ENCODE measurements around the gene RAMP3.

RAMP3 gene

DNA sequence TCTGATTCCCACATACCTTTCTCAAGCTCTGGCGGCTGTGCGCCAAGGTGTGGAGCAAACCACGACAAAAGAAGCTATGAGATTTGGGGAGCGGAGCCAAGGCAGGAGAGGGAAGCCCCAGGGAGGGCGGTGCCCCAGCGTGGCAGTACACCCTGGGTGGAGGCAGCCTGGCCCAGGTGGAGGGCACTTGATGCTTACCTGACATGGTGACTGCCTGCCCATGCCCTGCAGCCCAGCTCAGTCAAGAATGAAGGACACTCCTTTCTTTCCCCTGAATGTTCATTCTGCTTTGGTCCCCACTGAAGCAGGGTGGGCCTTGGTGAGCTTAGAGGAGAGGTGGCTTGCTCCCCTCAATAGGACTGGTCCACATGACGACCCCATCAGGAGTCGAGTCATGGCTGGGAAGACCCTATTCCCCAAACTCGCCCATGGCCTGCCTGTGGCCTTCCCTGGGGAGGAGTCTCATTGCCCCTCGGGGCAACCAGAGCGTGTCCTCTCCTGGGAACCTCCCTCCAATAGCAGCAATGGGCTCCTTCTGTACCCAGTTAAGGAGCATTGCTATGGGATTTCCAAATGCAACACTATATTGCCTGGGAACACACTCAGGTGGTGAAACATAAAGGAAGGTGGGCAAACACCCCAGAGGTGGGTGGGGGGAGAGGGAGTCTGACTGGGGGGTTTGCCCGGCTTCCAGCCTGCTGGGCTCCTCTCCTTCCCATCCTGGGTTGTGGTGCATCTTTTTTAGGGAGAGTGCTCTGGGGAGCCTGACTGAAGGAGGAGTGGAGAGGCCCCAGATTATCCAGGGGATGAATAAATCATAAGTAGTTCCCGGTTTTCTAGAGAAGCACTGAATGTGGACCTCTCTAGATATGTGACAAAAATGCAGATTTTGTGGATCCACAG lies 22.7 kb downstream of the RAMP3 start:
- DNase-seq, result no peak

DNA sequence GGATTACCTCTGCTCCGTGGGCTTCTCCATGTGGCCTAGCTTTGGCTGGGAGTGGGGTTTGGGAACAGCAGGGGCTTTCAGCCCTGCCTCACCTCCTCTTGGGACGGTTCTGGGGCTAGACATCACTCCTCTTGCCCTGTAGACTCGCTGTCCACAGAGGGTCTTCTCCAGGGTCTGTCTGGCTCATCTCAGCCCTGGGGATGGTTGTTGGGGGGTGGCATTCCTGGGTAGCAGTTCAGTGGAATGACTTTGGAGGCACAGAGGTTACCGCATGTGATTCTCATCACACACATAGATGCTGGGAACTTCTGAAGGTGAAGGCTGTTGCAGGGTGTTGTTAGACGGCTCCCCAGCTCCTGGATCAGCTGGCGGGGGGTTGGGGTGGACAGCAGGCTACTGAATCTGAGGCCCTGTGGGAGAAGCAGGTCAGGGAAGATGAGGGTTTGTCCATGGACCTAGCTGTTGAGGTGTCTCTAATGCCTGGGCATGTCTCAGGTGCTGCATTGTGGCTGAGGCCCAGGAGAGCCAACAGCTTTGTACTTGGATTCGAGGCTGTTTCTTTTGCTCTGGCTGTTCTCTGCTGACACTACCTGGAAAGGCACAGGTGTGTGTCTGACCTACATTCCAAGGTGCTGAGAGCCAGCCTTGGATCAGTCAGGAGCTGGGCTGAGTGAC lies 23.8 kb downstream of the RAMP3 start:
- no peak for DNase-seq

DNA sequence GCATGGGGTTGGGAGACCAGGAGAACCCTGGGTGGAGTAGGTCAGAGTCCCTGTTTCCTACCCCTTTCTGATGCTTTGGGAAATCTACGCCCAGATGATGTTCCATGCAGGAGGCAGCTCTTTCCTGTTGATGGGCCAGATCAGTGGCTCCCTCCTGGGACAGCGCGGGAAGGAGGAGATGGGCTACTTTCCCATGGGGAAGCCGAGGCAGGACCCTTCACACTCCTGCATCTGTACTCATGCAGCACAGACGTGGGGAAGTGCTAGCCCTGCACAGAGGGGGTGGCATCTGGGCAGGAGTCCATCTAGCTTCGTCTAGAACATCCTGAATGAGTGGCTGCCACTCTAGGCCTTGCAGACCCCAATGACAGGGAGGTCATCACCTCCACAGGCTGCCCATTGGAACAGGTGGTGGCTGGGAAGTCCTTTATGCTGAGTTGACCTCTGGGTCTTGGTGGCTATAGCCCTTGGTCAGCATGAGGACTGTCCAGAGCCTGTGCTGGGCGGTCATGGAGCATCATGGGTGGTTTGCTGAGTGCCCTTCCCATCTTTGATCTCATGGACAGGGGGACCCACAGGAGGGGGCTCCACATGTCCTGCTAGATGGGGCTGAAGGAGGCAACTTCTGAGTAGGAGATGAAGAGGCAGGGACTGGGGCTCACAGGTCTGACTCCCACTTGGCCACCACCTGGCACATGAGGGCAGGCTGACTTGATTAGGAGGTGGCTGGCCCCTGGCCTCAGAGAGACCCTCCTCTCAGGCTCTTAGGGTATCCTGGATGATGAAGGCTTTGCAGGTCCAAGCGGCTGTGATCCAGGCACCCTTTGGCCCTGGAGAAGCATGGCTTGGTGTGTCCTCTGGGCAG lies 24.6 kb downstream of the RAMP3 start:
- no peak for DNase-seq

DNA sequence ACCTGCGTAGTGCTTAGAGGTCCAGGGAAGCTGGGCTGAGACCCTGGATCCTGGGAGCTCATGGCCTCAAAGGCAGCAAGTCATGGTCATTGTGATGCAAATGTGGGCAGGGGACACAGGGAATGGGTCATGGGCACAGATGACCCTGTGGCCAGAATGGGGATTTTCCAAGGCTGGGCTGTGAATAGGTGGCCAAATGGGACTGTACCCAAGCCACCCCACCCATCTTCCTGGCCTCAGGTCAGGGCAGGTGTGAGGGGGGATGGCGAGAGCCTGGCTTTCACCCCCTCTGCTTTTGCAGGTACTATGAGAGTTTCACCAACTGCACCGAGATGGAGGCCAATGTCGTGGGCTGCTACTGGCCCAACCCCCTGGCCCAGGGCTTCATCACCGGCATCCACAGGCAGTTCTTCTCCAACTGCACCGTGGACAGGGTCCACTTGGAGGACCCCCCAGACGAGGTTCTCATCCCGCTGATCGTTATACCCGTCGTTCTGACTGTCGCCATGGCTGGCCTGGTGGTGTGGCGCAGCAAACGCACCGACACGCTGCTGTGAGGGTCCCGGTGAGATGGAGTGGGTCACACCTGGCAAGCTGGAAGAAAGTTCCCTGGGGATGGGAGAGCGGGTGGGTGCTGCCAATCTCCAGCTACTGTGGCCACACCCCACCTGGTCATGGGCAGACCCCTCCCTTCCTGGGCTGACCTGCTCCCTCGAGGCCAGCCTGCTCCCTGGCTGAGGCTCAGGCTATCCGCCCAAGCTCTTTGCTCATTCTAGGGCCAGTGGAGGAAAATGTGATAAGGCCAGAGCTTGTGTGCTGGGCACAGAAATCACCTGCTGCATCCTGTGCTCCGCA lies 25.5 kb downstream of the RAMP3 start:
- DNase-seq, result no peak

DNA sequence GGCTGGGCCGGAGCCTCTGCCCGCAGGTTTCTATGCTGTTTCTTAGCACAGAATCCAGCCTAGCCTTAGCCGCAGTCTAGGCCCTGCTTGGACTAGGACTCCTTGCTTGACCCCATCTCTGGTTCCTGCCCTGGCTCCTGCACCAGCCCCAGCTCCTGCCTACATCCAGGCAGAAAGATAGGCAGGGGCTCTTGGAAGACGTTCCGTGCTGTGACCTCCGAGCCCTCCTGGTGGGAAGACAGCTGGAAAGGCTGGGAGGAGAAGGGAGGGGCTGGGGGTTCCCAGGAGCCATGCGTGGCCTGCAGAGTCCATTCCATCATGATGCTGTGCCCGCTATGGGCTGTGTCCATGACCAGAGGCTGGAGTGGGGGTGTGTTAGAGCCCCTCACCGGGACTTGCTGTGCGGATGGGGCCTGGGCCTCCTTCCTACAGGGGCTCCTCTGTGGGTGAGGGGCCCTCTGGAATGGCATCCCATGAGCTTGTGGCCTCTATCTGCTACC lies 26.2 kb downstream of the RAMP3 start:
- no peak for DNase-seq

DNA sequence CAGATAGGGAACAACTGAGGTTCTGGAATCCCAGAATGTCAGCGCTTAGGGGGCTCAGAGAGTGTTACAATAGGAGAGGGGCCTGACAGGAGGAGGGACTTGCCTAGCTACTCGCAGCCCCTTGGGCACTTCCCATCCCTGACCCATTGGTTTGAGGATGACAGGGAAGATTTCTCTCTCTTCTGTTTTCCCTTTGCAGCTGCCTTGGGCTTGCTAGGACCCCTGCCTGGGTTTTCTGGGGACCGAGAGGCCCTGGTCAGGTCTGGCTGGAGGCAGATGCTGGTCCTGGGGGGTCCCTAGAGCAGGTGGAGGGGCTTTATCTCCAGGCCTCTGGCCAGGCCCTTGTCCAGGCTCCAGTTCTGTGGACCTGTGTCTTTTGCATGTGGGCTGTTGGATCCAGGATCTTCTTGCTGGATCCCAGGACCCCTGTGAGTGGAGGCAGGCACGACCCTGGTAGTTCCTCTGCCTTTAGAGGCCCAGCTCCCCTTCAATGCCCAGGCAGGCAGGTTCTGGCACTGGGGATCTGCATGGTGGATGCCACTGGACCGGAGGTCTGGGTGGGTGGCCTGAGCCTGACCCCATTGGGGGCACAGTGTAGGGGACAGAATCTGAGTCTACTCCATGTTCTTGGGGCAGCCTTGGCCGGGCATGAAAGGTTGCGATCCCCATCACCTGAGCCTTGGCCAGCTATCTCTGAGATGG lies 26.9 kb downstream of the RAMP3 start:
- DNase-seq, result no peak

DNA sequence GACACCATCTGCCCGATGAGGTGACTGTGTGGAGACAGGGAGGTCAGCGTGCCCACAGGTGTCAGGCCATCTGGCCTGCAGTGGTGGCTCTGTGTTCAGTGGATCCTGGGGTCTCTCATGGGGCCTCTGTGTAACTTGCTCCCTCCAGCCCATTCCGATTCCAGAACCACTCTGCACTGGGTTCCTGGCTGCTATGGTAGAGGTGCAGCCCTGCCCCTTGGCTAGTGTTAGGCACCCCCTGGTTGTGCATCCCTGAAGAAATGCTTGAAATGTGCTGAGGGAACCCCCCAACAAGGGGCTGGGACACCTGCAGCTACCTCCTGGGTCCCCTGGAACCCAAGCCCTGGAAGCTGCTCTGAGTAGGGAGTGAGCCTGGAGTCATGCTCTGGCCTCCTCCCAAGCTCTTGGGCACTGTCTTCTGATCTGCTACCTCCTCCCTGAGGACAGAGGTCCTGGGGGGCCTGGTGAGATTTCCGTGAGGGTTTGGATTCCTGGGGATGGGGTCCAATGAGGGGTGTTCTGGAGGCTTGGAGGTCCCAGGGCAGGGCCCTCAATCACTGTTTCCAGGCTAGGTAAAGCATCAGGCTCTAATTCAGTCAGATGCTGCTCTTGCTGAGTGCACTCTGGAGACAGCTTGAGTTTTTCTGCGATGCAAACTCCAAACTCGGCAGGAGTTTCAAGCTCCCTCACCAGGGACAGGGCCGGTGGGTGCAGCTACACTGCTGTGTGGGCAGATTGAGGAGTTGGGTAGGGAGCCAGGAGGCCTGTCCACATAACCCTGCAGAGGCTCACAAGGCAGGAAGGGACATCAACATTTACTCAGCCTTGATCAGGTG lies 27.7 kb downstream of the RAMP3 start:
- no peak for DNase-seq

DNA sequence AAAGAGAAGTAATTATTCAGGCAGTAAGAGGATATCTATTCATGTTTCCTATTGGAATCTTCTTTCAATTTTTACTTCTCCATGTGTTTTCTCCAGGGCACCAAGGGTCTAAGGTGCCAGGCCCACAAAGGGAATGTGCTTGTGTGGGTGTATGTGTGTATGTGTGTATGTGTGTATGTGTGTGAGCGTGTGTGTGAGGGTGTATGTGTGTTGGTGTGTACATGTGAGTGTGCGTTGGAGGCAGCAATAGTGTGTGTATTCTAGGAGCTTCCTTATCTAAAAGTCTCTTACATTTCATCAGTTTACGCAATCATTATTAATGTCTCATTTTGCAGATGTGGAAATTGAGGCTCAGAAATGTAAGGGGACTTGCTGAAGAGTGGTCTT lies 28.3 kb downstream of the RAMP3 start:
- no peak for DNase-seq

DNA sequence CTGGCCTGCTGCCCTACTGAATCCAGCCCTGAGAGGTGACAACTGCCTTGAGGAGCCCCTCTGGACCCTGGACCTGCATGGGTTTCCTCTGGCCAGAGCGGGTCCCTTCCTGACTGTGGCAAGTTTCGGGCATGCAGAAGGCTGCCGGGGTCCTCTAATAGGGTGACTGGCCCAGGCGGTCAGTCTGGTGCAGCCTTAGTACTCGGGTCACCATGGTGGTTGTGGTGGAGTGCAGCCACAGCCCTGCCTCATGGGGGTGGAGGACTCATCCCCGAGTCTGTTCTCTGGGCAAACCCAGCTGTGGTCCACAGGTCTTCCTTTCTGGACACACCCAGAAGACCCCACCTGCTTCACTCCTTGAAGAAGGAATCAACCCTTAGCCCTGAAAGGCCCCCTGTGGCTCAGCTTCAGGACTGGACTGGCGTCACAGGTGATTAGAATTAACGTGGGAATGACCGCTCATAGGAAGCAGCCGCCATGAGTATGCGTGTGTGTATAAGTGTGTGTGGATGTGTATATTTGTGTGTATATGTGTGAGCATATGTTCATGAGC lies 28.7 kb downstream of the RAMP3 start:
- no peak for DNase-seq

DNA sequence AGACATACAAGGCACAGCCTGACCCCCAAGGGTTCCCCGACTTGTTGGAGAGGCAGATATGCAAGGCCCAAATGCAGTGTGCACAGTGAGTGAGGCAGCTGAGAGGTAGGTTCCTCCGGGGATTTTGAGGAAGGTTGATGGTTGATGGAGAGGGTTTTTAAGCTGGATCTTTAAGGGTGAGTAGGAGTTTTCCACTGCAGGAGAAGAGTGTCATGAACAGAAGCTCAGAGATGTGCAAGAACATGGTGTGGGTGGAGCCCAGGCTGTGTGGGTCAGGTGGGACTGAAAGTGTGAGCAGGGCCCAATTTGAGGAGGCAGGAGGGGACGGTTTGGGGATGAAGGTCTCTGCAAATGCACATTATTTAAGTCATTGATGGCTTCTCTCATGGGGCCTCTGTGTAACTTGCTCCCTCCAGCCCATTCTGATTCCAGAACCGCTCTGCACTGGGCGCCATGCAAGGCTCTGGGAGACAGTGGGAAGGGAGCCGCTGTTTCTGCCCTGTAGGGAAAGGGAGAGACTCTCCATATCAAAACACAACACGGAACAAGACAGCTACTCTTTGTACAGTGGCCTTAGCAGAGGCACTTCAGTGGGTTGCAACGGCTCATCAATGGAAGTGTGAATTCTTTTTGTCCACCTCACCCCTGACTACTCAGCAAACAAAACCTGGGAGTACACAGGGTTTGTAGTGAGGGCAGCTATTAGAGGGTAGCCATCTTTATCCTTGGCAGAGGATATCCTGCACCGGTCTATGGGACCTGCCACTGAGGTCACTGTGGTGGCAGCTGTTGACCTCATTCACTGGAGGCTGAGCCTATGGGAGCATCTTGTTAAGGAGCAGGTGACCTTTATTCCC lies 29.7 kb downstream of the RAMP3 start:
- DNase-seq, result no peak

DNA sequence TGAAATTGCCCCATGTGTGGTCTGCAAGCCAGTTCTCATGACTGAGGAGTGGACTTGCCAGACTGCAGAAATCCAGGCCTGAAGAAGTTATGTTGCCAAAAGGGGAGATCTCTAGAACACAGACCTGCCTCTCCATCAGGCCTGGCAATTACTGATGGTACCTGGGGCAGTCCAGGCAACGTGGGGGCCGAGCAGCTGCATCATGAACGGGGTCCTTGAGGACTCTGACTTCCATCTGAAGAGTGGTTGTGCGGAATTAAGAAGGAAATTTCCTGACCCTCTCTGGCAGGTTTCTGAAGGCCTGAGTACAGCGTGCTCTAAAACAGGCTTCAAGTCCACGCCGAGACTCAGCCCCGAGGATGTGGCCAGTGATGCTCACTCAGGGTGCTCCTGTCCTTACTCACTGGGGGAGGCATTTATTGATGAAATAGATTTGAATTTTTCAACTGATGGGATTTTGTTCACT lies 30.4 kb downstream of the RAMP3 start:
- no peak for DNase-seq

DNA sequence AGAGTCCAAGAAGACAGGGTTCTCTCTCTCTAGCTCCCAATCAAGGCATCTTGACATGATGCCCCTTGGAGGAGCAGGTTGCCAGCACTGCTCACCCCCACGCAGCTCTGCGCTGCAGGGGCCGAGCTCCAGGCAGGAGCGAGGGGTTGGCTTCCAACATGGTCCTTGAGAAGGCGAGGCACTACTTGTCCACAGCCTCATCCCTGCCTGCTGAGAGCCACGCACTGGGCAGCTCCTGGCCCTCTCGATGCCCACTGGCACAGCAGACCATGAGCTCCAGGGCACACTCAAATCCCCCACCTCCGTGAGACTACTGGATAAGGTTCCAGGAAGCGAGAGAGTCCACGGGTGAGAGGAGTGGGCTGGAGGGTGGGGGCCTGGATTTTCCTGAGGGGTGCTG lies 31.1 kb downstream of the RAMP3 start:
- DNase-seq, result no peak

DNA sequence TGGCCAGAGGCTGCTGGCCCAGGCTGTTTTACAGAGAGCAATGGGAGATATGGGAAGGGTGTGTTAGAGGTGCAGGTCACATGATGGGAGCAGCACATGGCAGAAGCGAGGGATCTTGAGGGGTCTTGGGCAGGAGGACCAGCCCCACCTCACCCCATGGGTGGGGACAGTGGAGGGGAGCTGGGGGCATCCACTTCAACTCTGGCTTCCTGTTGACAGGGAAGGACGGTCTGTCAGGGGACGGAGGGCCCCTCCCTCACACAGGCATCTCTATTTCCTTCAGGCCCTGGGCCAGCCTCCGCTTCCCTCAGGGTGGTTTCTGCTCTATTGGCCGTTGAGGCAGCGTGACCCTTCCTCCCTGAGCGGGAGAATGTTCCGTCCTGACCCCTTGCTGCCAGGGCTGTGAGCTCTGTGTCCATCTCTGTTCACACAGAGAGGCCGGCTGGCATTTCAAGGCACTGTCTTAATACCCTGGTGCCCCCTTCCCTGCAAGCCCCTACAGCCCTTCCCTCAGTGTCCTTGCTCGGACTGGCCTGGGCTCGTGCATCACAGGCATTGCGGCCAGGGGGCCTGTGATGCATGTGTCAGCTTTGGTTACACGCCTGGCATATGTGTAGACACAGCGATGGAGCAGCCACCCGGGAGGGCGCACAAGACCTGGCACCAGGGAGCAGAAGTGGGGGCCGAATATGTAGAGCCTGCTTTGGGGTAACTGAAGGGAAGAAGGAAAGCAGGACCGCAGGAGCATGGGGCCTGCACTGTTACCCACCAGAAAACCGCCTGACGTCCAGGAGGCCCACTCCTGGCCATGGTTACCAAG lies 31.8 kb downstream of the RAMP3 start:
- no peak for DNase-seq

DNA sequence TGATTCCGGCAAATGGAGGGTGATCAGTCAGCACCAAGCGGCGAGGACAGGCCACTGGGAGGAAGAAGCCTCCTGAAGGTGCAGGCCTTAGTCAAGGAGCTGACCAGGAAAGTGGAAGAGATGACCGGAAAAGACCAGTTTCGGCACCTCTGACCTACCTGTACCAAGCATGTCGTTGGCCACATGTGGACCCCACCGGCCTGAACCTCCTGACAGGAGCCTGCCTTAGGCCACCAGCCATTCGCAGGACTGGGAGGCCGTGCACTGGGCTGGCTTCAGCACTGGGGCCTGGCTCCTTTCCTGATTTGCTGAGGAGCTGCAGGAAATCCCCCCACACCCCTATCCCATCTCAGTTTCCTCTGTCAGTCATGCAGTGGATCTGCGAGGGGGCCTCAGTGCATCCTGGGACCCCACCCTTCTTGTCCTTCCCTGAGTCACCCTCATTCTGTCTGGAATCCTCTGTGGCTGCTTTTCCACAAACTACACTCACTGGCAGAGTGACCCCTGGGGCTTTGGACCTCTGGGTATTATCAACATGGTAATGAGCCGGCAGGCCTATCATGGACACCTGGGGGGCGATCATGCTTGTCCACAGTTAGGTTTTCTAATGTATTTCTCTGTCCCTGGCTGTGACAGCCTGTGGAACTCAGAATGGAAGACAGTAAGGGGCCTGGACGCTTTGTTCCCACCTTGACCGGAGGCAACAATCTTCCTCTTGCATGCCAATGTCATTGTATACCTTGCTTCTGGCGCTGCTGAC lies 33.0 kb downstream of the RAMP3 start:
- DNase-seq, result no peak

DNA sequence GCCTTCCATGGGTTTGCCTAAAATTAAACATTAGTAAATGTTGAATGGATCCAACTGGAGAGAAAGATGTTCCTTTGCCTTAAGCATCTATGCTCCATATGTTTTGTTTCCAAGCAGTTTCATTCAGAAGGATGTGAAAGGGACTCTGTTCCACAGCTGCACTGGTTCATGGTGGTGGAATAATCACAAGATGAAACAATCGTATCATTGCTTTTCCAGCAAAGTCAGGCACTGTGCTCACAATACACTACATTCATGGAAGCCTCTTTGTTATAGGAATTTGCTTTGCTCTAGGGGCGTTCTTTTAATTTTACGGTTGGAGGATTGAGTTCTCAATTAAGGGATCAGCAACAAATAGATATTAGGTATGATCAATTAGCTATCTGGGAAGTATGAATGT lies 33.8 kb downstream of the RAMP3 start:
- DNase-seq, result no peak

DNA sequence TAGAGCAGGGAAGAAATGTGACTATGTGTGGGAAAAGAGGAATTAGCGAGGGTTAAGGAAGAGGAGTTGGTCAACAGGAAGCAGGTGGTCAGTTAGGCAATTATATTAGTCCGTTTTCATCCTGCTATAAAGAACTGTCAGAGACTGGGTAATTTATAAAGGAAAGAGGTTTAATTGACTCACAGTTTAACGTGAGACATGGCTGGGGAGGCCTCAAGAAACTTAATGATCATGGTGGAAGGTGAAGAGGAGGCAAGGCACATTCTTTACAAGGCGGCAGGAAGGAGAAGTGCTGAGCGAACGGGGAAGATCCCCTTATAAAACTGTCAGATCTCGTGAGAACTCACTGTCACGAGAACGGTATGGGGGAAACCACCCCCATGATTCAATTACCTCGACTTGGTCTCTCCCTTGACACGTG lies 35.0 kb downstream of the RAMP3 start:
- DNase-seq, result no peak

DNA sequence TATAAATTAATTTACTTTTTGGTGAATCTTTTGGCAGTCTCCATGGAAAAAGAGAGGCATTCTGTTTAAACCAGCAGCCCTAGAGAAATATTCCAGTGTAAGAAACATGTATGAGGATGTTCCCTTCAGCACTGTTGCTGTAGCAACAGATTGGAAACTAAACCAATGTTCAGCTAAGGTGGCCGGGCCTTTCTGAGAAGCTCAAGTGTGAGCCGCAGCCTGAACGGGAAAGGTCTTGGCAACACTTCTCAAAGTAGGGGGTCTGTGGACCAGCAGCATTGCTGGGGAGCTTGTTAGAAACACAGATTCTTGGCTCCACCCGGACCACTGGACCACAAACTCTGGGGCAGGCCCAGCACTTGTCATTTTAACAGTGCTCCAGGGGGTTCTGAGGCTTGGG lies 36.2 kb downstream of the RAMP3 start:
- DNase-seq, result no peak

DNA sequence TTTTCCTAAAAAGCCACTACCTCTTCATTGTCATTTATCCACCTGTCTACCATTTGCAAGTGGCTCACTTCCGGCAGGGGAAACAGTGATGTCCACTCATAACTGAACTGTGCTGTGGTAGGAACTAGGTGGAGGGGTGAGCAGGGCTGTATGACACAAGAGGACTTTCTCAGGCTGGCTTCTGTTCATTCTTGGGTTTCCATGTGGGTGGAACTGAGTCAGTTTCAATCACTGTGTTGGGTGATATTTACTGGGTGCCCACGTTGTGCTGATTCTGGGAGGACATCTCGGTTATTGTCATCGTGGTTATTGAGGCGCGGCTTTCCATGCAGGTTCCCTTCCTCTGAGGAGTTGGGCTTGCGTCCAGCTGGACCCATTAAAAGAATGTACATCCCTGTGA lies 38.8 kb downstream of the RAMP3 start:
- no peak for DNase-seq
